T-helper 1 cell (primary cell): ENCODE data around the gene TRERF1.

Experiments used
- DNase-seq, 5 donors: peaks; one replicate each; pipeline ENCODE4 v3.0.0-alpha.2; 2012 to 2020

TRERF1 gene

GRCh38 chr6:42390228-42390934 is 61.3 kb downstream of the TRERF1 start:
- peak in 1 of 5 donors; percentile 87 for DNase-seq

DNA sequence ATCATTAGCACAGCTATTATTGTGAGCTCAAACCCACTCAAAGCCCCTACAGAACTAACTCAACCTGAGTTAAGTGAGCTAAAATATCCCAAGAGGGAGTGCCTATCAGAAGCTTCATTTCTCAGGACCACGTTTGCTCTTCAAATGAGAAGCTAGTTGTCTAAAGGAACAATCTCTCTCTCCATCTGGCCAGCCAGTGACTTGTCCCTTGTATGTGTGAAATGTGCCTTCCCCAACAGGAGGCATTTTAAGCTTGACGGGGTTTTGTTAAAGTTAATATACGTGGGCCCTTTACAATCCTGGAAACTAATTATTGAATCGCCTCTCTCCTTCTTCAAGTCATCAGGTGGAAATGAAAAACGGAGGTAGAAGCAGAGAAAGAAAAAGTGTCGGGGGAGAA is 62.0 kb downstream of the TRERF1 start:
- DNase-seq, result peak in 1 of 5 donors; percentile 47

DNA sequence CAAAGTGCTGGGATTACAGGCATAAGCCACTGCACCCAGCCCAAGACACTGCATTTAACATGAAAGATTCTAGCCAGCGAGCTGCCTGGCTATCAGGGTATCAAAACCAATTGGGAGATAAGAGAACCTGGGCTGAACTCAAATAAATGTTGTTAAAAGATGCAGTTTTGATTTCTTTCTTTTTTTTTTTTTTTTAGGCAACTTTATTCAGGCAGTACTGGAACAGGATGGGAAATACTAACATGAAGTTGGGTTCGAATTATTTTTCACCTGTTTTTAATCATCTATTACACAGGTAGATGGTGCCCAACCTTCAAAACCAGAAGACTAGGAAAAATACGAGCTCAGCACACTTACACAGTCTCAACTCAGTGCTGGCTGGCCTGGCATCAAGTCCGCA is 63.7 kb downstream of the TRERF1 start:
- DNase-seq, result no peak

DNA sequence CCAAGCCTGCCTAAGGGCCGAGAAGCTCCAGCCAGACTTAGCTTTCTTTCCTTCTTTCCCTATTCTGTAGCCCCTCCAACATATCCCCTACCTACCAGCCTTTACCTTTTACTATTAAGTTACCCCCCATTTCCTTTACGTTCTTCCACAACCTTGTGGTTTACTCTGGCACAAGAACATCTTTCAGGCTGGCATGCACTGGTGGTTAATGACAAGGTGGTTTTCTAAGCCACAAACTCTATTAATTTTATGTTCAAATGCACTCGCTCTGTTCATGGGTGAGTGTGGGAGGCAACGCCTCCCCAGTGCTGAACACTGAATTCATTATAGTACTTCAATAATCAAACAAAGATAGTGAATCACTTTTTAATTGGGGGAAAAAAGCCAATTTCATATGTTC is 64.4 kb downstream of the TRERF1 start:
- peak in 2 of 5 donors; percentile 41 to 76 for DNase-seq

GRCh38 chr6:42385339-42385738 is 66.4 kb downstream of the TRERF1 start:
- no peak for DNase-seq

DNA sequence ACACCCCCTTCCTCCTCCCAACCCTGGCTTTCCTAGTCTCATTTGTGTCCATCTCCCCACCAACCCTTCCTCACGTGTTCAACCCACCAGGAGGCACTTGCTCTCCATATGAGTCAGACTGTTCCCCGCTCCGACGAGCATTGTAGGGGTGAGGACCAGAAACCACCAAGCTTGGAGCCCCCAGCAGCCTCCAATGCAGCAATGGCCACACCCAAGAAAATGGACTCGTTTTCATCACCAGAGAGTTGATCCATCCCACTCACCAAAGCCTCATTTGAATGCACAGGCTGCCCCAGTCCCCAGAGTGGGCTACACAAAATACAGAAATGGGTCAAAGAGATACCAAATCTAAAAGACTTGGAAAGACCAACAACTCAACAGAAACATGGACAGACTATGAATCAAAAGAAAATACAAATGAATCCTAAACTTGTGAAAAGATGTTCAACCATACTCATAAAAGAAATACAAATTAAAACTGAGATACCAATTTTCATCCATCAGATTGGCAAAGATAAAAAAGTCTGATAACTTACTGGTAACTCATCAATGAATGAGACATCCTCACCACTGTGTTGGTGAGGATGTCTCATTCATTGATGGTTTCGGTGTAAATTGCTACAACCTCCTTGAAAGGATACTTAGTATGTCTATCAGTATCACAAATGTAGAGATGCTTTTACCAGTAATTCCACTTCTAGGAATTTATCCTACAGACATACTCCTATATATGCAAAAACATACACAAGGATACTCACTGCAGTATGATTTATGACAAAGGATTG is 68.1 kb downstream of the TRERF1 start:
- peak in 1 of 5 donors; percentile 71 for DNase-seq

GRCh38 chr6:42381850-42382249 is 69.9 kb downstream of the TRERF1 start:
- no peak for DNase-seq

GRCh38 chr6:42380228-42380979 is 71.3 kb downstream of the TRERF1 start:
- no peak for DNase-seq

GRCh38 chr6:42378536-42378935 is 73.2 kb downstream of the TRERF1 start:
- DNase-seq, result no peak

GRCh38 chr6:42378125-42378524 is 73.6 kb downstream of the TRERF1 start:
- peak in 1 of 5 donors; percentile 80 for DNase-seq

- no peak for DNase-seq
Measured at GRCh38 chr6:42375007-42375635, 76.6 kb downstream of the TRERF1 start.

DNA sequence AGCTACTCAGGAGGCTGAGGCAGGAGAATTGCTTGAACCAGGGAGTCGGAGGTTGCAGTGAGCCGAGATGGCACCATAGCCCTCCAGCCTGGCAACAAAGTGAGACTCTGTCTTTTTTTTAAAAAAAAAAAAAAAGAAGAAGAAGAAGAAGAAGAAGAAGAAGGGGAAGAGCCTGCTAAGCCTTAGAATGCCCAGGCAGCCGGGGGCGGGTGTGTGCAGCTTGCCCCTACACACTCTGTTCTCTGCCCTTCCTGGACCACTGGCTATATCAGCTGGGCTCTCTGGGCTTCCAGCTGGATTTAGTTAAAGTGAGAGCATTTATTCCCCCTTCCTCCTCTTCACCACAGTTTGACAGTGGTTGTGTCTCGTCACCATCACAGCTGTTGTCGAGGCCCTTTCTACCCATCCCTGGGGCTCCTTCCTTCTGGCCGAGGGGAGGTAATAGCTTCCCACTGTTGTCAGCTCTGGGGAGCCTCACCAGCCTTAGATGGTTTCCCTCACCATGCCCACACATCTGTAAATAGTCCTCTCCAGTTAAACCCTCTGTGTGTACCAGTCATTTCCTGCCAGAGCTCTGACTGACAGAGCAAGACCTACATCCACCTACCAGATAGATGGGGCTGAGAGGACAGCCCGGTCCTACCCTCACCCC is 77.6 kb downstream of the TRERF1 start:
- peak in 1 of 5 donors; percentile 74 for DNase-seq

DNA sequence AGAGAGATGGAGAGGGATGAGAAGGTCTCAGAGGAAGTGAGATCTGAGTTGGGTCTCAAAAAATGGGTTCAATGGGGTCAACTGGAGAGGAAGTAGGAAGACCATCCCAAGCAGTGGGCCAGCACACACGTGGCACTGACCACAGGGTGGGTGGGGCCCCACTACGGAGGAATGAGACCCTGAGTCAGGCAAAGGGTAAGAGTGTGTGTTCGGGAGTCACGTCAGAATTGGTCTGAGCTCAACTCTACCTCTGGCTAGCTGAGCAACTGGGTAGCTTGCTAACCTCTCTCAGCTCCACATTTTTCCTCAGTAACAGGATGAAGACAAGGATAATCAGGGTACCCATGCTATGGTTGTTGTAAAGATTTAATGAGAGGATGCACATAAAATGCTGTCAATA is 79.0 kb downstream of the TRERF1 start:
- no peak for DNase-seq

DNA sequence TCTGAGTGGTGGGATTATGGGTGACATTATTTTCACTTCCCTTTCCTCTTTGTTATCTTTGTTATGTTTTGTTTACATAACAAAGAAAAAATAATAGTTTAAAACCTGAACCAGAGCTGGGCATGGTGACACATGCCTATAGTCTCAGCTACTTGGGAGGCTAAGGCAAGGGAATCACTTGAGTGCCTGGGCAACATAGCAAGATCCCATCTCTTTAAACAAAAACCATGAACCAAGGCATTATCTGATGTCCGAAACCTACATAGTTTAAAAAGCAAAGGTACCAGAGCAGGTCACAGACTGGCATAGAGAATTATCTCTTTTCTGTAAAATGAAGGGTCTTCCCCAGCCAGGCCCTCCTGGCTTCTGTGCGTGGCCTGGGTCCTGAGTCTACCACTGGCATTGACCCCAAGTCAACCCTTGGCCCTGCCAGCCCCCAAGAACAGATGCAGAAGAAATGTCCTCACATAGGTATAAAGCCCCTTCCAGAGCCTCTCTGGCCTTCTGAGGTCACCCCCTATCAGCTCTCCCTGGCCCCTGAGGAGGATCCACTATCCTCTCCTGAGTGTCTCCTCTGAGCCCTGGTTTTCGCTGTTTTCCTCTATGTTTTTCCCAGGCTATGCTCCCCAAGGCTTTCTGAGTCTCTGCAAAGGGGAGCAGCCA is 81.3 kb downstream of the TRERF1 start:
- no peak for DNase-seq

DNA sequence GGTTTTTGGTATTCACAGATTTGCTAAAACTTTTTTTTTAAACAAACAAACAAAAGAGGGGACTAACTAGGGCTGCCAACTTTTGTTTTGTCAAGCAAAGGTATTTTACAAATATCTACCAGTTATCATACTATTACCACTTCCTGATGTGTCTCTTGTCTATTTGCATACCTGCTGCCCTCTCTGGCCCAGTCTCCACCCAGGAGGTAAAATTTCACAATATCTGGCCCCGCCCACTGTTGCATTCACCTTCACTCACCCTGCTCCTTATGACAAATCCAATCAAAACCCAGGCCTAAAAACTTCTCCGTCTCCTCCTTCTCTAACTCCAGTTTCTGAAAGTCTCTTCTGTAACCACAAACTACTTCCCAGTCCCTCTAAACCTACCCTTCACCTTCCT is 82.2 kb downstream of the TRERF1 start:
- DNase-seq, result peak in 1 of 5 donors; percentile 70

- peak in 1 of 5 donors; percentile 63 for DNase-seq
Measured at GRCh38 chr6:42368181-42368580, 83.5 kb downstream of the TRERF1 start.

DNA sequence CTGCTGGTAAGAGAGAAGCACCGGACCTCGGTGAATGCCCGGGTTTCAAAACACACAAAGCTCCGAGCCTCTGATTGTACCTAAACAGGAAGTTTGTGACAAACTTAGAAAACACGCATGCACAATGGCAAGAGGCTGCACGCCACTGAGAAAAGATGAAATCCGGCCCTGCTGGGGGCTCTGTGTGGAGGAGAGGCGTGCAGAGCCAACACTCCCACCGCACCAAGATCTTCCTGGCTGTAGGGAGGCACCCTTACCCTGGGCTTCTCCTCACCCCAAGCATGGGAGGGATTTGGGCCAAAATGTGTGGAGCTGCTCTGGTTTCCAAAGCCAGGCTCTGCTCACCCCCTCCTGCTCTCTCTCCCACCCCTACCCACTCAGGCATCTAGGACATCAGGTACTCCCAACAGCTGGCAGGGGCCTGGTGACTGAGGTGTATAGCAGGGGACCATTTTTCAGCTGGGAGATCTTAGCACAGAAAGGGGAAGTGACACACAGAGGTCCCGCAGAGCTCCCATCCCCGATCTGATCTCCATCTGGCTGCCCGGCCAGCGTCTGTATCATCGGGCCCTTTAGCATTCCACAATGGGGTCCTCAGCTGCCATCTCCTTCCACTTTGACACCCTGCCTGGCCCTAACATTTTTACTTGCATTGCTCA is 84.2 kb downstream of the TRERF1 start:
- peak in 1 of 5 donors; percentile 76 for DNase-seq

DNA sequence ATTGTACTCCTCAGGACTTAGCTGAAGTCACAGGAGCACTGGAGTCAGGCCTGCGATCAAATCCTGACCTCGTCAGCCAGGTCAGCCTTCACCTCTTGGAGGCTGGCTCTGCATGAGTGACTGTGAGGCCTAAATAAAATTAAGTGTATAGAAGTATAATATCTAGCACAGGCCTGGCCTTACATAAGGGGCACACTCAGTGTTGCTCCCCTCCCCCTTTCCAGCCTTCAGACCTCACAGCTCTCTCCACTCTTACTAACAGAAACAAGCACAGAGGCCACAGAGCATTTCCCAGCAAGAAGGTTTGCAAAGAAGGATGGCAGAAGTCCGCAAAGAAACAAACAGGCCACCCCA is 84.8 kb downstream of the TRERF1 start:
- no peak for DNase-seq

DNA sequence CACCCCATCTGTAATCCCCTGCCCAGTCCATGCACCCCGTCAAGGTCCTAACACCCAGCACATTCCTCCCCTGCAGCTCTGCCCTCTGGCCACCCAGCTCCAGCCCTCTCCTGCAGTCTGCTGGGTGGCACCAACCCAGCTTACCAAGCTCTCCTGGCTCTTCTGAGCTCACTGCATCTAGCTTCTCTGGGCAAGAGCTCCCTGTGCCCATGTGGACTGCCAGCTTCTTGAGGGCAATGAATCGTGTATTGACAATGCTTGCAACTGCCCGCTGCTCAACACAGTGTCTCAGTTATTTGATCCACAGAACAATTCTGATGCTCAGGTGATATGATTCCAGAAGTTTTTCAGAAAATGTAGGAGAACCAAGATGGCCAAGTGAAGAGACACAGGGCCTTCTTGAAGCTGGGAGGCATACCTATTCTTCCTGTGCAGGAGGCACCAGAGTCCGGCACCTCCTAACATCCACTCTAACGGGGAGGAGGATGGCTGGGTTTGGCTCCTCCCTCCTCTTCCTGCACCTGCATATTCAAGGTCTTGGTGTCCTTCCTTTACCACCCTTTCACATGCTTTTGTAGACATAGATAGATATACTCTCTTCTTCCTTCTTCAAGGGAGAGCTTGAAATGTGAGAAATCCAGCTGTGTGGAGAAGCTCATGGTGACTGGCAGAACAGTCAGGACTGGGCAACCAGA is 85.6 kb downstream of the TRERF1 start:
- DNase-seq, result no peak

DNA sequence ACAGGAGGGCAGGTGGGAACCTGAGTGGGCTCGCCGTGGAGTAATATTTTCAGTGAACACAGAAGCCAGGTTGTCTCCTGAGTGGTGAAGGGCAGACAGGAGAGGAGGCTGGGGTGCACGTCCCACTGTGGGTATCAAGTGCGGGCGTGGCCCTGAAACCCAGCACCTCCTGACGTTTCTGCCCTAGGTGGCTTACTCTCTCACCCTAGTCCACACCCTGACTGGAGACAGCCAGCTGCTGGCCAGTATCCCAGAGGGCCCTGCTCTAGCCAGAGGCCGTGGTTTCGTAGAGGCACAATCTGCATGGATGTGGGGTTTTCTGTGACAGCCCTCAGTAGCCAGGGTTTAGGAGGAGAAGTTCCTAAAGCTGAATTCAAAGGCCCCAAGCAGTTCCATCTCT is 86.7 kb downstream of the TRERF1 start:
- no peak for DNase-seq
